H9 (cell line): ENCODE measurements around the gene TAF5L. TPM values are rescaled to one million over a fixed set of nuclear protein-coding genes. Genes with fewer than 3 reads are reported as not detected.

Experiments used
- DNase-seq: peaks from one replicate; pipeline ENCODE4 v3.0.0-alpha.2; 2017
- H2AFZ ChIP-seq: one replicate; pipeline ENCODE4 v1.6.1; 2013; ENCODE audit warnings: mild to moderate bottlenecking, low read length, control low read depth, moderate library complexity
- H2AK5ac ChIP-seq: 2 replicates; pipeline ENCODE4 v1.6.1; 2013; ENCODE audit warnings: low read length, control low read depth, mixed read lengths; ENCODE audit not compliant: insufficient read length
- H2BK120ac ChIP-seq: one replicate; pipeline ENCODE4 v1.6.1; 2013; ENCODE audit warnings: low read depth, mild to moderate bottlenecking, low read length, control low read depth, inconsistent platforms; ENCODE audit not compliant: poor library complexity, severe bottlenecking
- H2BK12ac ChIP-seq: 2 replicates; pipeline ENCODE4 v1.6.1; 2013; ENCODE audit warnings: low read length, control low read depth, mixed read lengths, low read depth; ENCODE audit not compliant: insufficient read length
- H2BK15ac ChIP-seq: 2 replicates; pipeline ENCODE4 v1.6.1; 2013; ENCODE audit warnings: low read depth, low read length, control low read depth
- H2BK20ac ChIP-seq: one replicate; pipeline ENCODE4 v1.6.1; 2013; ENCODE audit warnings: low read depth, mild to moderate bottlenecking, low read length, control low read depth, inconsistent platforms; ENCODE audit not compliant: poor library complexity, severe bottlenecking
- H2BK5ac ChIP-seq: 2 replicates; pipeline ENCODE4 v1.6.1; 2013; ENCODE audit warnings: low read length, control low read depth, mixed read lengths; ENCODE audit not compliant: insufficient read length
- H3K14ac ChIP-seq: 2 replicates; pipeline ENCODE4 v1.6.1; 2013; ENCODE audit warnings: low read length, control low read depth; ENCODE audit not compliant: insufficient read depth
- H3K18ac ChIP-seq: 2 replicates; pipeline ENCODE4 v1.6.1; 2013; ENCODE audit warnings: low read depth, mild to moderate bottlenecking, mixed read lengths, low read length, control low read depth; ENCODE audit not compliant: insufficient read length
- H3K23ac ChIP-seq: 2 replicates; pipeline ENCODE4 v1.6.1; 2013; ENCODE audit warnings: low read length, control low read depth, mixed read lengths, low read depth; ENCODE audit not compliant: insufficient read length
- H3K23me2 ChIP-seq: 2 replicates; pipeline ENCODE4 v1.6.1; 2013; ENCODE audit warnings: low read depth, mild to moderate bottlenecking, mixed read lengths, low read length, control low read depth; ENCODE audit not compliant: insufficient read length, poor library complexity, severe bottlenecking
- H3K27ac ChIP-seq: 2 replicates; pipeline ENCODE4 v1.5.1; 2013; ENCODE audit warnings: low read length, control low read depth, mixed read lengths, low read depth; ENCODE audit not compliant: insufficient read length
- H3K27me3 ChIP-seq: 2 replicates; pipeline ENCODE4 v1.6.1; 2013; ENCODE audit warnings: low read length, control low read depth, inconsistent platforms; ENCODE audit not compliant: insufficient read depth
- H3K4ac ChIP-seq: 2 replicates; pipeline ENCODE4 v1.6.1; 2013; ENCODE audit warnings: low read depth, mild to moderate bottlenecking, control low read depth, inconsistent platforms, low read length, moderate library complexity
- H3K4me1 ChIP-seq: 2 replicates; pipeline ENCODE4 v1.6.1; 2013; ENCODE audit warnings: low read length, control low read depth, inconsistent platforms; ENCODE audit not compliant: insufficient read depth
- H3K4me2 ChIP-seq: 2 replicates; pipeline ENCODE4 v1.6.1; 2013; ENCODE audit warnings: low read length, control low read depth, mixed read lengths; ENCODE audit not compliant: insufficient read length, insufficient read depth
- H3K56ac ChIP-seq: 2 replicates; pipeline ENCODE4 v1.6.1; 2013; ENCODE audit warnings: low read depth, mild to moderate bottlenecking, mixed read lengths, low read length, control low read depth; ENCODE audit not compliant: insufficient read length
- H3K79me1 ChIP-seq: 2 replicates; pipeline ENCODE4 v1.6.1; 2013; ENCODE audit warnings: low read depth, mild to moderate bottlenecking, moderate library complexity, low read length, control low read depth, inconsistent platforms; ENCODE audit not compliant: insufficient read depth, poor library complexity, severe bottlenecking
- H3K79me2 ChIP-seq: 2 replicates; pipeline ENCODE4 v1.6.1; 2013; ENCODE audit warnings: low read length, control low read depth, inconsistent platforms; ENCODE audit not compliant: insufficient read depth
- H3K9ac ChIP-seq: 2 replicates; pipeline ENCODE4 v1.6.1; 2013; ENCODE audit warnings: low read length, control low read depth, mixed read lengths; ENCODE audit not compliant: insufficient read length; ENCODE audit errors: extremely low read depth
- H3K9me3 ChIP-seq: one replicate; pipeline ENCODE4 v1.6.1; 2013; ENCODE audit warnings: low read depth, low read length, inconsistent platforms; ENCODE audit not compliant: control insufficient read depth
- H3T11ph ChIP-seq: one replicate; pipeline ENCODE4 v1.6.1; 2013; ENCODE audit warnings: mild to moderate bottlenecking, low read length, control low read depth, inconsistent platforms
- H4K20me1 ChIP-seq: one replicate; pipeline ENCODE4 v1.6.1; 2013; ENCODE audit not compliant: control insufficient read depth, insufficient read length, insufficient read depth
- H4K5ac ChIP-seq: 2 replicates; pipeline ENCODE4 v1.6.1; 2013; ENCODE audit warnings: low read depth, mild to moderate bottlenecking, mixed read lengths, low read length, control low read depth; ENCODE audit not compliant: insufficient read length
- H4K8ac ChIP-seq: replicated peaks from 2 replicates; pipeline ENCODE4 v1.6.1; 2013; ENCODE audit warnings: low read length, control low read depth, mixed read lengths, low read depth; ENCODE audit not compliant: insufficient read length
- H4K91ac ChIP-seq: 2 replicates; pipeline ENCODE4 v1.6.1; 2013; ENCODE audit warnings: low read depth, mild to moderate bottlenecking, moderate library complexity, mixed read lengths, low read length, control low read depth; ENCODE audit not compliant: insufficient read length
- H3K27ac Mint-ChIP-seq, 3 experiments: 2 replicates in 2 of 3; 3 replicates in 1 of 3; pipeline ENCODE4 v1.8.0; 2020 to 2021; ENCODE audit warnings: mixed read lengths in 3 of 3, mild to moderate bottlenecking in 1 of 3, moderate library complexity in 1 of 3
- H3K27me3 Mint-ChIP-seq: 2 replicates; pipeline ENCODE4 v1.8.0; 2021; ENCODE audit warnings: low read depth, mild to moderate bottlenecking, moderate library complexity, mixed read lengths
- H3K36me3 Mint-ChIP-seq, 3 experiments: 2 replicates in 2 of 3; 3 replicates in 1 of 3; pipeline ENCODE4 v1.8.0; 2020 to 2021; ENCODE audit warnings: low read depth in 3 of 3, mixed read lengths in 3 of 3; ENCODE audit not compliant: insufficient read depth in 1 of 3
- H3K4me1 Mint-ChIP-seq, 2 experiments: 2 replicates each; pipeline ENCODE4 v1.8.0; 2020; ENCODE audit warnings: mixed read lengths in 2 of 2
- H3K4me3 Mint-ChIP-seq, 2 experiments: 2 replicates in 1 of 2; 3 replicates in 1 of 2; pipeline ENCODE4 v1.8.0; 2020 to 2021; ENCODE audit warnings: mild to moderate bottlenecking in 2 of 2, mixed read lengths in 2 of 2, moderate library complexity in 1 of 2
- H3K9me3 Mint-ChIP-seq, 2 experiments: 2 replicates in 1 of 2; 3 replicates in 1 of 2; pipeline ENCODE4 v1.8.0; 2020; ENCODE audit warnings: mild to moderate bottlenecking in 2 of 2, mixed read lengths in 2 of 2, moderate library complexity in 1 of 2
- CTCF ChIP-seq: fragments of 200-600 bp; sonication (generic); conservative IDR thresholded peaks from 3 replicates; pipeline ENCODE4 v1.8.0; 2021; ENCODE audit warnings: antibody characterized with exemption, mild to moderate bottlenecking
- WGBS: extraction: QIAGEN DNeasy Blood & Tissue Kit; methylation state at CpG from one replicate; pipeline ENCODE4 v1.1.7; 2013; ENCODE audit warnings: missing lambda C conversion rate, low lambda C conversion rate, mixed read lengths; ENCODE audit not compliant: insufficient read length; ENCODE audit errors: extremely low coverage; 5-methylcytosine and 5-hydroxymethylcytosine counted together
- total RNA-seq: library from RNA; stranded (reverse); gene quantifications from 2 replicates; pipeline ENCODE4 v1.2.1, GENCODE V29; 2021

Gene TAF5L
- total RNA-seq, 1 experiment from 2014 or later: 30.3 TPM

- no peak overlapping the region for H2BK5ac ChIP-seq
- no peak overlapping the region for H3K56ac ChIP-seq
- H4K20me1 ChIP-seq: no peaks in the 10 kb centered on the region
- Mint-ChIP-seq H3K36me3 (peaks cover 38 to 89% (median 62%) of the 10 kb centered on the region in 3 experiments; a peak in 6 of 7 replicates), H3K4me3 (no peak overlapping the region), H3K9me3 (no peaks in the 10 kb centered on the region), H3K27me3 (no peaks in the 10 kb centered on the region), H3K27ac (peak overlapping the region in 2 of 3 experiments; percentile 70 to 85; a peak in 3 of 7 replicates), H3K4me1 (no peaks in the 10 kb centered on the region)
- TF ChIP-seq CTCF: no peak
- H4K8ac ChIP-seq: no peak overlapping the region
- no peak overlapping the region for H3K14ac ChIP-seq
- no peaks in the 10 kb centered on the region for H3K9me3 ChIP-seq
- peaks cover 5% of the 10 kb centered on the region; the same call in 1 of the 2 replicates for H3K79me2 ChIP-seq
- H2BK12ac ChIP-seq: no peak overlapping the region
- H3K4me2 ChIP-seq: no peak overlapping the region
- H3K79me1 ChIP-seq: peaks cover 7% of the 10 kb centered on the region
- no peak overlapping the region for H3T11ph ChIP-seq
- H2AFZ ChIP-seq: no peak overlapping the region
- H3K23ac ChIP-seq: no peak overlapping the region
- no peak overlapping the region for H4K5ac ChIP-seq
- H2BK120ac ChIP-seq: no peak overlapping the region
- H3K4ac ChIP-seq: no peak overlapping the region
- no peaks in the 10 kb centered on the region for H3K4me1 ChIP-seq
- no peak overlapping the region for H3K9ac ChIP-seq
- H4K91ac ChIP-seq: no peak overlapping the region
- no peak overlapping the region for H2AK5ac ChIP-seq
- no peaks in the 10 kb centered on the region for H3K27me3 ChIP-seq
- H3K27ac ChIP-seq: no peak overlapping the region
- H2BK15ac ChIP-seq: no peak overlapping the region
- H2BK20ac ChIP-seq: no peak overlapping the region
- WGBS: no CpG with 5 or more reads among the region's 5 CpGs
- no peak for DNase-seq
- H3K23me2 ChIP-seq: no peaks in the 10 kb centered on the region
- H3K18ac ChIP-seq: no peak overlapping the region
These were observed 16.5 kb upstream of the TAF5L start for GRCh38 chr1:229642376-229642775.
